HG02981 (cell line): ENCODE data around the gene LRRC47.

ENCODE experiments used
- ATAC-seq: cut with Tn5 transposase; IDR thresholded peaks from one replicate; pipeline ENCODE4 v1.9.1; 2021; ENCODE audit warnings: mild to moderate bottlenecking, moderate library complexity; ENCODE audit not compliant: unreplicated experiment

The LRRC47 gene

GRCh38 chr1:3787349-3787715 is 9.0 kb downstream of the LRRC47 start:
- no peak for ATAC-seq

GRCh38 chr1:3786468-3787348 is 9.6 kb downstream of the LRRC47 start:
- ATAC-seq: no peak

- ATAC-seq: no peak
Observed at GRCh38 chr1:3785456-3786157, 10.7 kb downstream of the LRRC47 start.

- no peak for ATAC-seq
Observed at GRCh38 chr1:3785045-3785444, 11.3 kb downstream of the LRRC47 start.

GRCh38 chr1:3783651-3784474 is 12.4 kb downstream of the LRRC47 start:
- ATAC-seq: no peak

- ATAC-seq: no peak
Observed at GRCh38 chr1:3780901-3781300, 15.4 kb downstream of the LRRC47 start.

GRCh38 chr1:3779912-3780416 is 16.3 kb downstream of the LRRC47 start:
- no peak for ATAC-seq

GRCh38 chr1:3779265-3779911 is 16.9 kb downstream of the LRRC47 start:
- ATAC-seq: no peak

- ATAC-seq: no peak
Observed at GRCh38 chr1:3778590-3779264, 17.6 kb downstream of the LRRC47 start.

GRCh38 chr1:3777647-3778589 is 18.4 kb downstream of the LRRC47 start:
- ATAC-seq: no peak

GRCh38 chr1:3777078-3777547 is 19.2 kb downstream of the LRRC47 start:
- ATAC-seq: no peak

GRCh38 chr1:3776231-3776961 is 19.9 kb downstream of the LRRC47 start:
- no peak for ATAC-seq

GRCh38 chr1:3775490-3776230 is 20.6 kb downstream of the LRRC47 start:
- no peak for ATAC-seq

GRCh38 chr1:3774946-3775489 is 21.3 kb downstream of the LRRC47 start:
- ATAC-seq: no peak

GRCh38 chr1:3774276-3774945 is 21.9 kb downstream of the LRRC47 start:
- no peak for ATAC-seq

GRCh38 chr1:3773572-3774275 is 22.6 kb downstream of the LRRC47 start:
- ATAC-seq: no peak
